ENCODE data around the gene PTPDC1.
A peak's percentile ranks its signal among the peaks of the same experiment; 100 is the strongest.
"Not testable (repeated sequence)": the region's sequence is repeated elsewhere in the genome, so short reads cannot be mapped to it uniquely, and the experiment has no call there.

The PTPDC1 gene

DNA sequence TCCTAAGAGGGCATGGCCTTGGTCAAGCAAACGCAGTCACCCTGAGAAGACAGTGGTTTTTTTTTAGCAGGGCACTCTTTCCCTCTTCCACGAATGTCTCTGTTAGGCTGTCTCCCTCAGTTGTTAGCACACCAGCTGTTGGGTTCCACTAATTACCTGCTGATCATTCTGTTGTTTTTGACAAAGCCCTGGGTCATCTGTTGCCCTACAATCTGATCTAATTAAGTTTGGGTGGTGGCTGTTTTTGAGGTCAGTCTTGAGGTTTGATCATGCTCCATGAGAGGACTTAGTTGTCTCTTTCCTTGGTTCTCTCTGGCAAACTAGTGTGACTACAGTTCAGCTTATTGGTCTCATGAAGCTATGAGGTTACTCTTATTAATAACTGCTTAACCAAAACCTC is 5.0 kb upstream of the PTPDC1 start:
- Histone ChIP-seq H3K4me1 (ENCODE audit: insufficient read depth, low read length) (peaks cover 21% of the 10 kb centered on the region), H3K27me3 (ENCODE audit: insufficient read depth, low read length) (no peaks in the 10 kb centered on the region), H3K36me3 (ENCODE audit: insufficient read depth, low read length) (no peaks in the 10 kb centered on the region), H2AFZ (ENCODE audit: low read depth, low read length) (no peak overlapping the region), H3K9me3 (ENCODE audit: low read length) (no peaks in the 10 kb centered on the region), H3K4me3 (ENCODE audit: low read length) (no peak overlapping the region)

- Histone ChIP-seq H3K27me3 (ENCODE audit: insufficient read depth, low read length) (no peaks in the 10 kb centered on the region), H3K36me3 (ENCODE audit: insufficient read depth, low read length) (no peaks in the 10 kb centered on the region), H3K9me3 (ENCODE audit: low read length) (no peaks in the 10 kb centered on the region), H2AFZ (ENCODE audit: low read depth, low read length) (no peak overlapping the region), H3K4me1 (ENCODE audit: insufficient read depth, low read length) (peaks cover 30% of the 10 kb centered on the region), H3K4me3 (ENCODE audit: low read length) (no peak overlapping the region)
Measured at GRCh38 chr9:94080249-94080648, 4.0 kb upstream of the PTPDC1 start.

GRCh38 chr9:94081435-94081834 is 2.8 kb upstream of the PTPDC1 start:
- H3K27me3 ChIP-seq (ENCODE audit: insufficient read depth, low read length): no peaks in the 10 kb centered on the region
- no peak overlapping the region for H2AFZ ChIP-seq (ENCODE audit: low read depth, low read length)
- no peak overlapping the region for H3K4me3 ChIP-seq (ENCODE audit: low read length)
- H3K9me3 ChIP-seq (ENCODE audit: low read length): no peaks in the 10 kb centered on the region
- H3K36me3 ChIP-seq (ENCODE audit: insufficient read depth, low read length): peaks cover 1% of the 10 kb centered on the region
- H3K4me1 ChIP-seq (ENCODE audit: insufficient read depth, low read length): peaks cover 32% of the 10 kb centered on the region

GRCh38 chr9:94081864-94082463 is 2.3 kb upstream of the PTPDC1 start:
- no peaks in the 10 kb centered on the region for H3K9me3 ChIP-seq (ENCODE audit: low read length)
- no peak overlapping the region for H2AFZ ChIP-seq (ENCODE audit: low read depth, low read length)
- H3K27me3 ChIP-seq (ENCODE audit: insufficient read depth, low read length): no peaks in the 10 kb centered on the region
- H3K4me1 ChIP-seq (ENCODE audit: insufficient read depth, low read length): peaks cover 32% of the 10 kb centered on the region
- H3K4me3 ChIP-seq (ENCODE audit: low read length): no peak overlapping the region
- peaks cover 2% of the 10 kb centered on the region for H3K36me3 ChIP-seq (ENCODE audit: insufficient read depth, low read length)

DNA sequence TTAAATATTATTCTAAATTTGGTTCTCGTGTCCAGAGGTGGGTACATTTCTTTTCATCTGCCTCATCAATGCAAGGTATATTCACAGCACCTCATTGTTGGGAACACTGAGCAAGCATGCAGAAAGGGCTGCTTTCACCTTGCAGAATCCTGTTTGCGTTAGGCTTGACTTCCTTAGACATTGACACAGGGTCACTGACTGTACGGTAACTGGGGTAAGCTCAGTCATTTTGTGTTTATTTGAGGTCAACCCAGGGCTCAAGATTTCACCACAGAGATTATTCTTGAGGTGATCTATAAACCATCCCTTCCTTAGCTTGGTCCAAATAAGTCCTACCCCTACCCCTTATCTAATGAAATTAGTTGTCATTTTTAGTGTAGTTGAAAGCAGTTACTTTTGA is 1.7 kb upstream of the PTPDC1 start:
- Histone ChIP-seq H3K4me1 (ENCODE audit: insufficient read depth, low read length) (peaks cover 30% of the 10 kb centered on the region), H3K4me3 (ENCODE audit: low read length) (no peak overlapping the region), H3K27me3 (ENCODE audit: insufficient read depth, low read length) (no peaks in the 10 kb centered on the region), H3K36me3 (ENCODE audit: insufficient read depth, low read length) (peaks cover 2% of the 10 kb centered on the region), H3K9me3 (ENCODE audit: low read length) (no peaks in the 10 kb centered on the region), H2AFZ (ENCODE audit: low read depth, low read length) (no peak overlapping the region)

DNA sequence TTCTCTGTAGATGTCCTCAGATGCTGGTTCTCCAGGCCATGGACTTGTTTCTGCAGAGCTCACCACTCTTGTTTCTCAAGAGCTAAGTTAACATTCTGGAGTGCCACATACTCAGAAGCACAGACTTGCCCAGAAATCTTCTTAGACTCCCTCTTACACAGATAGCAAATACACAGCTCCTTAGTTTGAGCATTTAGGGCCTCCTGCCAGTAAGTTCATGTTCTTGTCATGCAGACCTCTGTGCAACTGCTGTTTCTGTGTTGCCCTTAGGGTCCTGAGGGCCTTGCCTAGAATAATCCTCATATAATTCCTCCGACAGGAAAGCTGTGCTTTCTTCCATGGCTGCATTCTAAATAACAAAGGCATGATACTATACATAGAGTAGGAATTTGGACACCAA is 1.3 kb upstream of the PTPDC1 start:
- Histone ChIP-seq H3K36me3 (ENCODE audit: insufficient read depth, low read length) (peaks cover 2% of the 10 kb centered on the region), H3K4me3 (ENCODE audit: low read length) (no peak overlapping the region), H3K4me1 (ENCODE audit: insufficient read depth, low read length) (peaks cover 28% of the 10 kb centered on the region), H3K27me3 (ENCODE audit: insufficient read depth, low read length) (no peaks in the 10 kb centered on the region), H3K9me3 (ENCODE audit: low read length) (no peaks in the 10 kb centered on the region), H2AFZ (ENCODE audit: low read depth, low read length) (peak overlapping the region; percentile 18)

DNA sequence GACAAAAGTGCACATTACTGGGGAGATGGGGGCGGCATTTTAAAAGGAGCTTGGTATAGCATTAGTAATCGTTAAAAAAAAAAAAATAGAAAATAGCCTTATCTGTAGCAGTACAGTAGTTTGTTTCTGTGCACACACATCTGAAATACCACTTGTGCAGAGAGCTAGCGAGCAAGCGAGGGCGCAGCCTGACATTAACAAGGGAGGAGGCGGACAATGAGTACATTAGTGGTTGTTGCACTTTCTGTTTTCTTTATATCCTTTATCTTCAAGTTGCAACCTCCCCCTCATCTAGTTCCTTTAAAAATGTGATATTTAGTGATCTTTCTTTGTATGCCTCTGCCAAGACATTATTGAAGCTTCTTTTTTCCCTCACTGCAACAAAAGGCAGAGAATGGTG is 880 bp upstream of the PTPDC1 start:
- no peak overlapping the region for H3K4me3 ChIP-seq (ENCODE audit: low read length)
- H3K4me1 ChIP-seq (ENCODE audit: insufficient read depth, low read length): peaks cover 28% of the 10 kb centered on the region
- peak overlapping the region; percentile 18 for H2AFZ ChIP-seq (ENCODE audit: low read depth, low read length)
- H3K9me3 ChIP-seq (ENCODE audit: low read length): no peaks in the 10 kb centered on the region
- H3K27me3 ChIP-seq (ENCODE audit: insufficient read depth, low read length): no peaks in the 10 kb centered on the region
- H3K36me3 ChIP-seq (ENCODE audit: insufficient read depth, low read length): peaks cover 6% of the 10 kb centered on the region

GRCh38 chr9:94085062-94085639 is 887 bp downstream of the PTPDC1 start:
- H3K9me3 ChIP-seq (ENCODE audit: low read length): no peaks in the 10 kb centered on the region
- H3K27me3 ChIP-seq (ENCODE audit: insufficient read depth, low read length): no peaks in the 10 kb centered on the region
- peaks cover 8% of the 10 kb centered on the region for H3K36me3 ChIP-seq (ENCODE audit: insufficient read depth, low read length)
- H3K4me1 ChIP-seq (ENCODE audit: insufficient read depth, low read length): peaks cover 28% of the 10 kb centered on the region
- H2AFZ ChIP-seq (ENCODE audit: low read depth, low read length): no peak overlapping the region
- no peak overlapping the region for H3K4me3 ChIP-seq (ENCODE audit: low read length)

DNA sequence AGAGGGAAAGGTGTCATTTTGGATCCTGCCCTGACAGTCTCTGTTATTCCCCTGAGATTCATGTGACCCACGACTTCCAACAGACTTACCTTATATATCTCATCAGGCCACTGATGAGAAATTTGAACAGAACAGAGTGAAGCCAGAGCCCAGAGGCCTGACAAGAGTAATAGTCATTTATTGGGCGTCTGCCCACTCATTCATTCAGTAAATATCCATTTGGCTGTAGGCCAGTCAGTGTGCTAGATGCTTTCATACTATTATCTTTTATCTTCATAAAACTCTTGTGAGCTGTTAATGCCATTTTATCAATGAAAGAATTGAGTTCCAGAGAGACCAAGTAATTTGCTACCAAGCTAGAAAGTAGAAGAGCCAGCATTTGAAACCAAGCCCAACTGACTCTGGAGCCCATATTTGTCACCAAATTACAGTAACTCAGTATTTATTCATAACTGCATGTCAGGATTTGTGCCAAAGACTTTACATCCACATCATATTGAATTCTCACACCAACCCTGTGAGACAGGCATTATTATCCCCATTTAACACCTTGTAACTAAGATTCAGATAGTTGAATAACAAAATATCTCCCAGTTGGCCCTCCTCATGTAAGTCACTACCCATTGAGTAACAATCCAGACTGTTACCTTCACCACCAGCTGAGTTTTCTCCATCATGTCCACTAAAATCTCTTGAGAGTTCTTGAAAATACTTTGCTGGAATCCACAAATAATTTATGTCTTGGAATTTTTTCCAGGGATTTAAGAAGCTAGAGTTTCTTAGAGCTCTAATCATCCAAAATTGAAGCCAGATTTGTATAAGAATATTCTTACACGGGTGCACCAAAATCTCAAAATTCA is 2.5 kb downstream of the PTPDC1 start:
- H3K4me3 ChIP-seq (ENCODE audit: low read length): no peak overlapping the region

DNA sequence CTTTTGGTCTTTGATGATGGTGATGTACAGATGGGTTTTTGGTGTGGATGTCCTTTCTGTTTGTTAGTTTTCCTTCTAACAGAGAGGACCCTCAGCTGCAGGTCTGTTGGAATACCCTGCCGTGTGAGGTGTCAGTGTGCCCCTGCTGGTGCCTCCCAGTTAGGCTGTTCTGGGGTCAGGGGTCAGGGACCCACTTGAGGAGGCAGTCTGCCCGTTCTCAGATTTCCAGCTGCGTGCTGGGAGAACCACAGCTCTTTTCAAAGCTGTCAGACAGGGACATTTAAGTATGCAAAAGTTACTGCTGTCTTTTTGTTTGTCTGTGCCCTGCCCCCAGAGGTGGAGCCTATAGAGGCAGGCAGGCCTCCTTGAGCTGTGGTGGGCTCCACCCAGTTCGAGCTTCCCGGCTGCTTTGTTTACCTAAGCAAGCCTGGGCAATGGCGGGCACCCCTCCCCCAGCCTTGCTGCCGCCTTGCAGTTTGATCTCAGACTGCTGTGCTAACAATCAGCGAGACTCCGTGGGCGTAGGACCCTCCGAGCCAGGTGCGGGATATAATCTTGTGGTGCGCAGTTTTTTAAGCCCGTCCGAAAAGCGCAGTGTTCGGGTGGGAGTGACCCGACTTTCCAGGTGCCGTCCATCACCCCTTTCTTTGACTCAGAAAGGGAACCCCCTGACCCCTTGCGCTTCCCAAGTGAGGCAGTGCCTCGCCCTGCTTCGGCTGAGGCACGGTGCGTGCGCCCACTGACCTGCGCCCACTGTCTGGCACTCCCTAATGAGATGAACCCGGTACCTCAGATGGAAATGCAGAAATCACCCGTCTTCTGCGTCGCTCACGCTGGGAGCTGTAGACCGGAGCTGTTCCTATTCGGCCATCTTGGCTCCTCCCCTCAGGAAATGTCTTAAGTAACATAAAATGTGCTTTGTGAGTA is 10.2 kb downstream of the PTPDC1 start:
- not testable (repeated sequence) for H3K4me3 ChIP-seq (ENCODE audit: low read length); H2AFZ ChIP-seq (ENCODE audit: low read depth, low read length); H3K9me3 ChIP-seq (ENCODE audit: low read length); H3K4me1 ChIP-seq (ENCODE audit: insufficient read depth, low read length); H3K36me3 ChIP-seq (ENCODE audit: insufficient read depth, low read length); H3K27me3 ChIP-seq (ENCODE audit: insufficient read depth, low read length)

More for the DNA sequence above, 2.5 kb downstream of the PTPDC1 start:
- Histone ChIP-seq H3K4me1 (ENCODE audit: insufficient read depth, low read length) (peaks cover 28% of the 10 kb centered on the region), H3K36me3 (ENCODE audit: insufficient read depth, low read length) (peaks cover 8% of the 10 kb centered on the region), H3K9me3 (ENCODE audit: low read length) (no peaks in the 10 kb centered on the region), H3K27me3 (ENCODE audit: insufficient read depth, low read length) (no peaks in the 10 kb centered on the region), H2AFZ (ENCODE audit: low read depth, low read length) (no peak overlapping the region)

- H3K36me3 ChIP-seq (ENCODE audit: insufficient read depth, low read length): peaks cover 7% of the 10 kb centered on the region
- peaks cover 2% of the 10 kb centered on the region for H3K4me1 ChIP-seq (ENCODE audit: insufficient read depth, low read length)
- H3K4me3 ChIP-seq (ENCODE audit: low read length): no peak overlapping the region
- no peak overlapping the region for H2AFZ ChIP-seq (ENCODE audit: low read depth, low read length)
- peaks cover 3% of the 10 kb centered on the region for H3K9me3 ChIP-seq (ENCODE audit: low read length)
- H3K27me3 ChIP-seq (ENCODE audit: insufficient read depth, low read length): no peaks in the 10 kb centered on the region
Measured at GRCh38 chr9:94096819-94097577, 12.7 kb downstream of the PTPDC1 start.

DNA sequence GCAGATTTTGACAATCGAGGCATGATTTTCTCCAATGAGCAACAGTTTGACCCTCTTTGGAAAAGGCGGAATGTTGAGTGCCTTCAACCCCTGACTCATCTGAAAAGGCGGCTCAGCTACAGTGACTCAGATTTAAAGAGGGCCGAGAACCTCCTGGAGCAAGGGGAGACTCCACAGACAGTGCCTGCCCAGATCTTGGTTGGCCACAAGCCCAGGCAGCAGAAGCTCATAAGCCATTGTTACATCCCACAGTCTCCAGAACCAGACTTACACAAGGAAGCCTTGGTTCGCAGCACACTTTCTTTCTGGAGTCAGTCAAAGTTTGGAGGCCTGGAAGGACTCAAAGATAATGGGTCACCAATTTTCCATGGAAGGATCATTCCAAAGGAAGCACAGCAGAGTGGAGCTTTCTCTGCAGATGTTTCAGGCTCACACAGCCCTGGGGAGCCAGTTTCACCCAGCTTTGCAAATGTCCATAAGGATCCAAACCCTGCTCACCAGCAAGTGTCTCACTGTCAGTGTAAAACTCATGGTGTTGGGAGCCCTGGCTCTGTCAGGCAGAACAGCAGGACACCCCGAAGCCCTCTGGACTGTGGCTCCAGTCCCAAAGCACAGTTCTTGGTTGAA is 13.6 kb downstream of the PTPDC1 start:
- Histone ChIP-seq H3K4me1 (ENCODE audit: insufficient read depth, low read length) (peaks cover 2% of the 10 kb centered on the region), H3K4me3 (ENCODE audit: low read length) (no peak overlapping the region), H2AFZ (ENCODE audit: low read depth, low read length) (no peak overlapping the region), H3K9me3 (ENCODE audit: low read length) (peaks cover 3% of the 10 kb centered on the region), H3K36me3 (ENCODE audit: insufficient read depth, low read length) (peaks cover 7% of the 10 kb centered on the region), H3K27me3 (ENCODE audit: insufficient read depth, low read length) (no peaks in the 10 kb centered on the region)
